Measurements from ENCODE around the gene PDLIM5.

DNA sequence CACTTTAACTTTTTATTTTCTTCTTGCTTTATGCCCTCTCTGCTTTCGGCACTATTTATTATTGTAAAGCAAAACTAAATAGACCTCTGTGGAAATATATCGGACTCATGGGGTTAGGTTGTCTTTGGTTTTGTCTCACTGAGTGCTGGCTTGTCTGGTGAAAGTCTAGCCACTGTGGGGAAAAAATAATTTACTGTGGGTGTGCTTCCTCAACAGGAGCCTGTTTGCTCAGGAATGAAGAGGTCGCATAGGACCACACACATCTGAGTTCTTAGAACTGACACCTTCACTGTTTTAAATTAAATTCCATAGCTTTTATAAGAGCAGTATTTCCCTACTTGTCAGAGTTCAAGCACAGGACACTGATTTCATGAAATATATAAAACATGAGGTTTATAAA, 203.0 kb downstream of the PDLIM5 start:
- TF ChIP-seq, protein P1, sequence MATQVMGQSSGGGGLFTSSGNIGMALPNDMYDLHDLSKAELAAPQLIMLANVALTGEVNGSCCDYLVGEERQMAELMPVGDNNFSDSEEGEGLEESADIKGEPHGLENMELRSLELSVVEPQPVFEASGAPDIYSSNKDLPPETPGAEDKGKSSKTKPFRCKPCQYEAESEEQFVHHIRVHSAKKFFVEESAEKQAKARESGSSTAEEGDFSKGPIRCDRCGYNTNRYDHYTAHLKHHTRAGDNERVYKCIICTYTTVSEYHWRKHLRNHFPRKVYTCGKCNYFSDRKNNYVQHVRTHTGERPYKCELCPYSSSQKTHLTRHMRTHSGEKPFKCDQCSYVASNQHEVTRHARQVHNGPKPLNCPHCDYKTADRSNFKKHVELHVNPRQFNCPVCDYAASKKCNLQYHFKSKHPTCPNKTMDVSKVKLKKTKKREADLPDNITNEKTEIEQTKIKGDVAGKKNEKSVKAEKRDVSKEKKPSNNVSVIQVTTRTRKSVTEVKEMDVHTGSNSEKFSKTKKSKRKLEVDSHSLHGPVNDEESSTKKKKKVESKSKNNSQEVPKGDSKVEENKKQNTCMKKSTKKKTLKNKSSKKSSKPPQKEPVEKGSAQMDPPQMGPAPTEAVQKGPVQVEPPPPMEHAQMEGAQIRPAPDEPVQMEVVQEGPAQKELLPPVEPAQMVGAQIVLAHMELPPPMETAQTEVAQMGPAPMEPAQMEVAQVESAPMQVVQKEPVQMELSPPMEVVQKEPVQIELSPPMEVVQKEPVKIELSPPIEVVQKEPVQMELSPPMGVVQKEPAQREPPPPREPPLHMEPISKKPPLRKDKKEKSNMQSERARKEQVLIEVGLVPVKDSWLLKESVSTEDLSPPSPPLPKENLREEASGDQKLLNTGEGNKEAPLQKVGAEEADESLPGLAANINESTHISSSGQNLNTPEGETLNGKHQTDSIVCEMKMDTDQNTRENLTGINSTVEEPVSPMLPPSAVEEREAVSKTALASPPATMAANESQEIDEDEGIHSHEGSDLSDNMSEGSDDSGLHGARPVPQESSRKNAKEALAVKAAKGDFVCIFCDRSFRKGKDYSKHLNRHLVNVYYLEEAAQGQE (IDR thresholded peaks at IDR 0.05; ENCODE audit: insufficient read depth in 1 of 2, low read depth in 2 of 2, low read length in 2 of 2): no peak
- no peak for TF ChIP-seq POLR2AphosphoS5 (IDR thresholded peaks at IDR 0.05; ENCODE audit: low read depth, low read length)
- no peak for TF ChIP-seq SIN3A (IDR thresholded peaks at IDR 0.05; ENCODE audit: borderline replicate concordance, insufficient read depth, low read length)
- no peak for TF ChIP-seq TAF1 (IDR thresholded peaks at IDR 0.05; ENCODE audit: borderline replicate concordance, insufficient read depth, low read length)
